ENCODE data around the gene NISCH. TPM values are rescaled to one million over a fixed set of nuclear protein-coding genes. Genes with fewer than 3 reads are reported as not detected.

The NISCH gene
- total and polyA plus RNA-seq, 2 donors (not counting 1 experiment from before 2014, with no cell fraction given), result 130 to 169 TPM

DNA sequence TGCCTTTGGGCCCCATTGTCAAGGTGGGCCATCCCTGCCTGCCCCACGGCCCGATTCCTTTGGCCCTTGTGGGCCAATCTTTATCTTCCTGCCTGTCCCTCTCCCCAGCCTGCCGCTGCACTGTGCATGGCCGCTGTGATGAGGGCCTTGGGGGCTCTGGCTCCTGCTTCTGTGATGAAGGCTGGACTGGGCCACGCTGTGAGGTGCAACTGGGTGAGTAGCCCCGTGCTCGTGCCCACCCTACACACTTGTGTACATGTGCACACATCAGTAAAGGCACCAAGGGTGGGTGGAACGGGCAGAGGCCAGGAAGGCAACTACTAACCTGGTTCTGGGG, 66.1 kb downstream of the NISCH start:
- Mint-ChIP-seq H3K27ac (no peak overlapping the region), H3K27me3 (no peaks in the 10 kb centered on the region), H3K4me1 (no peaks in the 10 kb centered on the region), H3K4me3 (no peak overlapping the region), H3K9me3 (ENCODE audit: insufficient read depth) (no peaks in the 10 kb centered on the region)
- TF ChIP-seq, protein P1, sequence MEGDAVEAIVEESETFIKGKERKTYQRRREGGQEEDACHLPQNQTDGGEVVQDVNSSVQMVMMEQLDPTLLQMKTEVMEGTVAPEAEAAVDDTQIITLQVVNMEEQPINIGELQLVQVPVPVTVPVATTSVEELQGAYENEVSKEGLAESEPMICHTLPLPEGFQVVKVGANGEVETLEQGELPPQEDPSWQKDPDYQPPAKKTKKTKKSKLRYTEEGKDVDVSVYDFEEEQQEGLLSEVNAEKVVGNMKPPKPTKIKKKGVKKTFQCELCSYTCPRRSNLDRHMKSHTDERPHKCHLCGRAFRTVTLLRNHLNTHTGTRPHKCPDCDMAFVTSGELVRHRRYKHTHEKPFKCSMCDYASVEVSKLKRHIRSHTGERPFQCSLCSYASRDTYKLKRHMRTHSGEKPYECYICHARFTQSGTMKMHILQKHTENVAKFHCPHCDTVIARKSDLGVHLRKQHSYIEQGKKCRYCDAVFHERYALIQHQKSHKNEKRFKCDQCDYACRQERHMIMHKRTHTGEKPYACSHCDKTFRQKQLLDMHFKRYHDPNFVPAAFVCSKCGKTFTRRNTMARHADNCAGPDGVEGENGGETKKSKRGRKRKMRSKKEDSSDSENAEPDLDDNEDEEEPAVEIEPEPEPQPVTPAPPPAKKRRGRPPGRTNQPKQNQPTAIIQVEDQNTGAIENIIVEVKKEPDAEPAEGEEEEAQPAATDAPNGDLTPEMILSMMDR (IDR thresholded peaks at IDR 0.05), result no peak
- TF ChIP-seq EZH2 (IDR thresholded peaks at IDR 0.05; ENCODE audit: borderline replicate concordance, insufficient read depth, low read depth, low read length, poor library complexity, severe bottlenecking), result no peak
- H3K79me2 ChIP-seq (ENCODE audit: control insufficient read depth, insufficient read depth, low read length), result no peaks in the 10 kb centered on the region
- H3K36me3 ChIP-seq (replicated peaks in 1 of 2; ENCODE audit: control extremely low read depth in 1 of 2, control insufficient read depth in 1 of 2, extremely low read depth in 1 of 2, insufficient read depth in 2 of 2, low read length in 1 of 2), result no peaks in the 10 kb centered on the region
- CTCF ChIA-PET, result no interaction called here
- intact Hi-C loops (cut with micrococcal nuclease), result no loop called here
- no peaks in the 10 kb centered on the region for H3K27me3 ChIP-seq (replicated peaks in 1 of 4; ENCODE audit: control extremely low read depth in 1 of 4, control insufficient read depth in 3 of 4, insufficient read depth in 4 of 4, low read length in 3 of 4)
- H2AFZ ChIP-seq (ENCODE audit: insufficient read depth, low read depth, low read length, poor library complexity, severe bottlenecking), result no peak overlapping the region
- no peak overlapping the region for H3K27ac ChIP-seq (ENCODE audit: low read length in 2 of 2)
- H3K4me3 ChIP-seq (ENCODE audit: control extremely low read depth in 1 of 5, extremely low read depth in 1 of 5, insufficient read depth in 1 of 5, low read depth in 2 of 5, low read length in 4 of 5), result no peak overlapping the region
- ATAC-seq (ENCODE audit: low read depth) (no peak), DNase-seq (no peak)
- H3K4me1 ChIP-seq (ENCODE audit: control insufficient read depth in 2 of 2, insufficient read depth in 2 of 2, low read length in 2 of 2), result no peaks in the 10 kb centered on the region
- H4K20me1 ChIP-seq (ENCODE audit: control insufficient read depth, insufficient read depth, low read length, poor library complexity, severe bottlenecking), result no peaks in the 10 kb centered on the region
- WGBS (ENCODE audit: insufficient coverage), result 92% methylated on average over 3 of the region's 8 CpGs
- no peak overlapping the region for H3K4me2 ChIP-seq (replicated peaks; ENCODE audit: low read depth, low read length, poor library complexity, severe bottlenecking)
- H3K9ac ChIP-seq (ENCODE audit: low read length), result no peak overlapping the region
- POLR2A ChIA-PET, result no interaction called here
- no peaks in the 10 kb centered on the region for H3K9me3 ChIP-seq (ENCODE audit: control extremely low read depth in 1 of 3, control insufficient read depth in 2 of 3, insufficient read depth in 1 of 3, low read length in 2 of 3)

DNA sequence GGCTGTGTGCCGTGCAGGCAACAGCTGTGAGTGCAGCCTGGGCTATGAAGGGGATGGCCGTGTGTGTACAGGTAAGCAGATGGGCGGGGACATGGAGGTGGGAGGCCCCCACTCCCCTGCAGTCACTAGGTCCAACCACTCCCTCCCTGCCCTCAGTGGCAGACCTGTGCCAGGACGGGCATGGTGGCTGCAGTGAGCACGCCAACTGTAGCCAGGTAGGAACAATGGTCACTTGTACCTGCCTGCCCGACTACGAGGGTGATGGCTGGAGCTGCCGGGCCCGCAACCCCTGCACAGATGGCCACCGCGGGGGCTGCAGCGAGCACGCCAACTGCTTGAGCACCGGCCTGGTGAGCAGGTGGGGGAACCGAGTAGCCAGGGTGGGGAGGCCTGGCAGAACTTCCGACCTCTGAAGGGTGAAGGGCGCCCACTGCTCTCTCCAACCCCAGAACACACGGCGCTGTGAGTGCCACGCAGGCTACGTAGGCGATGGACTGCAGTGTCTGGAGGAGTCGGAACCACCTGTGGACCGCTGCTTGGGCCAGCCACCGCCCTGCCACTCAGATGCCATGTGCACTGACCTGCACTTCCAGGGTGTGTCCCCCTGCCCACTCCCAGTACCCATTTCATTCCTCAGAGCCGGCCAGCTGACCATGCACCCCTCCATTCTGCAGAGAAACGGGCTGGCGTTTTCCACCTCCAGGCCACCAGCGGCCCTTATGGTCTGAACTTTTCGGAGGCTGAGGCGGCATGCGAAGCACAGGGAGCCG, 66.7 kb downstream of the NISCH start:
- Histone ChIP-seq H4K20me1 (ENCODE audit: control insufficient read depth, insufficient read depth, low read length, poor library complexity, severe bottlenecking) (no peaks in the 10 kb centered on the region), H3K27me3 (replicated peaks in 1 of 4; ENCODE audit: control extremely low read depth in 1 of 4, control insufficient read depth in 3 of 4, insufficient read depth in 4 of 4, low read length in 3 of 4) (no peaks in the 10 kb centered on the region), H3K4me2 (replicated peaks; ENCODE audit: low read depth, low read length, poor library complexity, severe bottlenecking) (no peak overlapping the region), H3K9ac (ENCODE audit: low read length) (no peak overlapping the region), H2AFZ (ENCODE audit: insufficient read depth, low read depth, low read length, poor library complexity, severe bottlenecking) (no peak overlapping the region), H3K4me1 (ENCODE audit: control insufficient read depth in 2 of 2, insufficient read depth in 2 of 2, low read length in 2 of 2) (no peaks in the 10 kb centered on the region), H3K36me3 (replicated peaks in 1 of 2; ENCODE audit: control extremely low read depth in 1 of 2, control insufficient read depth in 1 of 2, extremely low read depth in 1 of 2, insufficient read depth in 2 of 2, low read length in 1 of 2) (no peaks in the 10 kb centered on the region), H3K4me3 (ENCODE audit: control extremely low read depth in 1 of 5, extremely low read depth in 1 of 5, insufficient read depth in 1 of 5, low read depth in 2 of 5, low read length in 4 of 5) (no peak overlapping the region), H3K27ac (ENCODE audit: low read length in 2 of 2) (no peak overlapping the region), H3K9me3 (ENCODE audit: control extremely low read depth in 1 of 3, control insufficient read depth in 2 of 3, insufficient read depth in 1 of 3, low read length in 2 of 3) (no peaks in the 10 kb centered on the region), H3K79me2 (ENCODE audit: control insufficient read depth, insufficient read depth, low read length) (no peaks in the 10 kb centered on the region)
- Mint-ChIP-seq H3K9me3 (ENCODE audit: insufficient read depth) (no peaks in the 10 kb centered on the region), H3K4me3 (no peak overlapping the region), H3K4me1 (no peaks in the 10 kb centered on the region), H3K27me3 (no peaks in the 10 kb centered on the region), H3K27ac (no peak overlapping the region)
- TF ChIP-seq, protein P1 (IDR thresholded peaks at IDR 0.05), result no peak
- TF ChIP-seq EZH2 (IDR thresholded peaks at IDR 0.05; ENCODE audit: borderline replicate concordance, insufficient read depth, low read depth, low read length, poor library complexity, severe bottlenecking), result no peak
- DNase-seq, result no peak
- CTCF ChIA-PET, result no interaction called here
- ATAC-seq (ENCODE audit: low read depth), result no peak
- POLR2A ChIA-PET, result no interaction called here
- intact Hi-C loops (cut with micrococcal nuclease), result no loop called here
- 94% methylated on average over 33 of the region's 33 CpGs for WGBS (ENCODE audit: insufficient coverage)
